GM18907 (cell line): Measurements from ENCODE around the gene KLF2.

Experiments used
- ATAC-seq: cut with Tn5 transposase; IDR thresholded peaks from one replicate; pipeline ENCODE4 v1.9.1; 2021; ENCODE audit warnings: mild to moderate bottlenecking, moderate library complexity; ENCODE audit not compliant: unreplicated experiment

Gene KLF2

DNA sequence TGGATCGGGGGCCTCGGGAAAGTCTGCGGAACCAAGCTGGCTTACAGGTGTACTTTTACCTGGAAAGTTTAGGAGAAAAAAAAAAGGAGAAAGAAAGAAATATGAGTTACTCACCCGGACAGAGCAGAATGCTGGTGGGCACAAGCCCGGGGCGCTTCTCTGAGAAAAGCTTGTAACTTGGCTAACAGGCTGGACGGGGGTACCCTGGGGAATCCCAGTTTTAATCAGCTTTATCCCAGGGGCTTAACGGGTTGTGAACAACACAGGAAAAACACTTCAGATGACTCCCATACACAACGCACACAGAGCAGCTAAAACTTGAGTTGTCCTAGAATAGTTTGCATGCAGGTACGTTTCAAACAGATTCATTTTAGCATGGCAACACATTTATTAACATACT is 37.3 kb downstream of the KLF2 start:
- no peak for ATAC-seq

GRCh38 chr19:16363133-16363851 is 38.7 kb downstream of the KLF2 start:
- ATAC-seq, result no peak

GRCh38 chr19:16363852-16364230 is 39.2 kb downstream of the KLF2 start:
- no peak for ATAC-seq

DNA sequence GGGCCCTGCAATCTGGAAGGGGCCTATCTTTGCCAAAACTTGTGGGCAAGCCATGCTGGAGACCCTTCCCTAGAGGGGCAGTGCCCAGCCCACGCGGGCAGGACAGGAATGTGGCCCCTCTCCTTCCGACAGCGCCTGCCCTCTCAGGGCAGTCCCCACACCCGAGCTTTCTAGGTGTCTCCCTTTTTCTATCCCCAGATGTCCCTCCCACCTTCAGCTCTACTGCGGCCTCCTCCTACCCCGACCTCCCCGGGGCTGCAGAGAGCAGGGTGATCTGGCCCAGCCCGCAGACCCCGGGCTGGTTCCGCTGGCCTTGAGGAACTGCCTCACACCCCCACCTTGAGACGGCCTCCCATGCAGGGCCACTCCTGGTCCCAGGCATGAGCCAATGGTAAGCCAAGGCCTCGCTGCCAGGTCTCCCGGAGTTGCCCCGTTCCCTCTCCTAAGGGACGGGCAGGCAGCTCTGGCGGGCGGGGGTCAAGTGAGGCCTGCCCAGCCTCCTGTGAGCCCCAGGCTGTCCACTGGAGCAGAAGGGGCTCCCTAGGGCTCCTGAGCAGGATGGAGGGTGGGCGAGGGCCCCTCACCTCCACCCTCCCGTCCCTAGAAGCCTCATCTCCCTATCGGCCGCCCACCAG is 39.7 kb downstream of the KLF2 start:
- ATAC-seq, result no peak

DNA sequence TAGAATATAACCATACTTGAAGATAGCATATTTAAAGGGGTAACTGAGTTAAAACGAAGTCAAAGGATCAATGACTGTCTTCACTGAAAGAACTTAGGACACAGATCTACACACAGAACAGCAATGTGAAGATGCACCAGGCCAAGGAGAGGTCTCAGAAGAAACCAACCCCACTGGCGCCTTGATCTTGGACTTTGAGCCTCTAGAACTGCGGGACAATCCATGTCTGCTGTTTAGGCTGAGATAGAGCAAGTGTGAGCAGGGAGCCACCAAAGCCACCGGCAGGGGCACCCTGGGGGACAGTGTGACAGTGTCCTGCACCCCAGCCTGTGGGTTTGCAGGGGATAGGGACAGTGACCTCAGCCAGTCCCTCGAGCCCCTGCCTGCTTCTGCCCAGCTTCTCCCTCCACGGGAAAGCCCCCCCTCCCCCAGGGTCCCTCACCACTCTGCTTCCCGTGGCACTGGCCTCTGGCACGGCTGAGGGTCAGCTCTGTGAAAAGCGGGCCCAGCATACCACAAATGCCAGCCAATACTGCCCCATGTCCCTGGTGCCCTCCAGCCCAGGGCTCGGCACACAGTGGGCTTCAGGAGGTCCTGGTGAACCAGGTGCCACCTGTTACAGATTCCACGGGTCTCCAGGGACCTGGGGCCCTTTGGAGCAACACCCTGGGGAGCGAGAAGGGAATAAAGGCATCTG is 40.8 kb downstream of the KLF2 start:
- no peak for ATAC-seq

DNA sequence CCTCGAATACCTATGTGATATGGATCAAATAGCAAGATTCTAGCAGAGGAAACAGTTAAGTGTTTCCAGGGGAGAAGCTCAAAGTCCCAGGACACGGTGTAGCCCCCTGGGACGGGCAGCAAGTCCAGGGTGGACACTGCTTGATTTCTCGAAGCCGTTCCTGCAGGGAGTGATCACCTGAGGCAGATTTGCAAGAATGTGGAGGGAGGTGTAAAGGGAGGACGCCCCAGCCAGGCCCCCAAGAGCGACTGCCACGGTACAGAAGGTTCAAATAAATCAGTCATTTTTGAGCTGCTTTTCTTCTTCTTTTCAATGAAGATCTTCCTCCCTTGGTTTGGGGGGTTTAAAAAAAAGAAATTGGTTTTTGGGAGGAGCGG is 41.4 kb downstream of the KLF2 start:
- no peak for ATAC-seq

DNA sequence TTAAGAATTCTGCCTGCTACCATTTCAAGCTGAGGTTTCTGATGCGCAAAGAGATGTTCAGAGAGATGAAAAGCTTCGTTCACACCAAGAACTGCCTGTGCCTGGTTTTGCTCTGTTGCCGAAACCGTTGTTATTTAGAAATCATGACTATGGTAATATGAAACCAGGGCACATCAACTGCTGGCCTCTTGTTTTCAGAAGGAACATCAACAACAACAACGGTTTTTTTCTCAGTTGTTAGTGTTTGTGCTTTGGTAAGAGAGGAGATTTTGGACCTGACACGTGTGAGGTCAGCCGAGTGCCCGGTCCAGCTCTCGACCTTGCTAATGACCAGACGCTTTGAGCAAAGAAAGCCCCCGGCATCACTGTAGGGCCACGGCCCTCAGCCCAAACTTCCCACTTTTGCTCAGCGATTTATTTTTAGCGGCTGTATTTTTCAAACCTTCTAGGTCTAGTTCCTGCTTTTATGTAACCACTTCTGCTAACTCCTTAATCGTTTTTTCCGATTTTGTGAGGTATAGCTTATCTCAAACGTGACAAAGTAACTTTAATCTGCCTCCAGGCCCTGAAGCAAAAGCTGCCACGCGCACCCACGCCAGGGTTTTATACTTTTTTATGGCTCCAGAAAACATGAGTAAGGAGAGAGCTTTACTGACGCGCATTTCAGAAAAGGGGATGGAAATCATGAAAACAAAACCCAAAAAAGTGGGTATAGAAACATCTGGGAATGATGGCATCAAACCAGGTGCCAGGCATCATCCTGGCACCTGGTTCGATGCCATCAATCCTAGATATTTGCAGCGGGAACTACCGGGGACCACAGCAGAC is 42.0 kb downstream of the KLF2 start:
- ATAC-seq, result no peak

GRCh38 chr19:16367261-16367683 is 42.6 kb downstream of the KLF2 start:
- peak; percentile 37 for ATAC-seq

- no peak for ATAC-seq
Measured at GRCh38 chr19:16368385-16369305, 44.0 kb downstream of the KLF2 start.

GRCh38 chr19:16369306-16369663 is 44.7 kb downstream of the KLF2 start:
- no peak for ATAC-seq

DNA sequence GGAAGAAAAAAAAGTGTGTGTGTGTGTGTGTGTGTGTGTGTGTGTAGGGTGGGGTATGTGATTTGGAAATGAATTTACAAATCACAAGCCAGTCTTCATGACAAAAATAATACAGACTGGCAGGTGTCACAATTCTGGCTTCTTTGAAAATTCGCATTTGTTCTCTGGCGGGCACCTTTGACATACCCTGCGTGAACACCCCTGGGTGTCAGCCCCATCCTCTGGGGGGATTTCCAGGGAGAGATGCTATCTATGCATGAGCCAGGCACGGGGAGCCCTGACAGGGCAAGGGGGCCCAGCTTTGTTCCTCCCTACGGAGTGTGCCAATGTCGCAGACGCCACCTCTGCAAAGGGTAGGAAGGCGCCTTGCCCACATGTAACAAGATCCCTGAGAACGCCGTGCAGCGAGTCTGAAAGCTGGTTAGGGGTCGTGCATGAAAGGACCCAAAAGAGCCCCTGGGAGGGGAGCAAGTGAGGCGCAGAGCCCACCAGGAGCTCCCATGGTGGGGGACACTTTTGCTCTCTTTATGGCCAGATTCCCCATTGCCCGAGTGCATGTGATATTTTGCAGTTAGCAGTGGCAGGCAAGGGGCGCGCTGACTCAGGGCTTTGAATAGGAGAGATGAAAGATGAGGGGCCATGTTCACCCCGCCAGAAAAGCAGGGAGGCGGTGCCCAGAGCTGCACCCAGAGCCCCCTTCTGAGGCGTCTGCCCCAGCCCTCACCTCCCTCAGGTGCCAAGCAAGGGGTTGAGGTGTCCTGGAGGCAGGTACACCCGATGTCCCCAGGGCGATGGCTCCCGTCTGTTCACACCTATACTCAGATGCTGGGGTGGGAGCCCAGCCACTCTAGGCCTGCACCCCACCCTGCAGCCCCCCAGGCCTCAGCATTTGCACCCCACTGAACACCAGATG is 45.3 kb downstream of the KLF2 start:
- no peak for ATAC-seq

DNA sequence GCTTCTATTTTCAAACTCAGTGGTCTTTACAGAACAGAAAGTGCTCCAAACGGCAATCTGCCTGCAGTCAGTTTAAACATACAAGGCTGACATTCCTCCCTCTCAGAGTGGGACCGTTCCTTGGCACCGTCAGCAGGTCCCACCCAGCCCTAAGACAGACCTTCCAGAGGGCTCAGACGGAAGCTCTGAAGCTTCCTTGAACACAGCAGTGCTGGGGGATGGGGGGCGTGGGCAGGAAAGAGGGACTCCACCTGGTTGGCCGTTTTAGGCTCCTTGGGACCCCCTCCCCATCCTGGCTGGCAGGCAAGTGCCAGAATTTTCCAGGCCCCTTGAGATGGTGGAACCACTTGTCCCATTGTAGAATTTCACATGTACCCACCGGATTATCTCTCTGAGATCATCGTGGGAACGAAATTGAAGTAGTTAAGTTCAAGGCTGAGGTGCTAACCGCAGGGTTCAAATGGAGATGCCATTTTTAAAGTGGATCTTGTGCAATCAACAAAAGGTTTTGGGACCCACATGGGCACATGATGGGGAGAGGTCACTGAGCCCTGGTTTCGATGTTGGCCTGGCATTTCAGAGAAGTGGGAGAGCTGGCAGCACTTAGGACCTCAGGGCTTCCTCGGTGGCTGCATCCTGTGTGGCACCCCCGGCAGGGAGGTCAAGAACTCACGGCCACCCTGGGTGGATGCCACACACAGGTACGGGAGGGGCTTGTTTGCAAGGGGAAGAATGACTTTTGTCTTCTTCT is 46.2 kb downstream of the KLF2 start:
- ATAC-seq, result peak; percentile 2

- peak; percentile 67 for ATAC-seq
Measured at GRCh38 chr19:16371540-16371986, 46.9 kb downstream of the KLF2 start.

DNA sequence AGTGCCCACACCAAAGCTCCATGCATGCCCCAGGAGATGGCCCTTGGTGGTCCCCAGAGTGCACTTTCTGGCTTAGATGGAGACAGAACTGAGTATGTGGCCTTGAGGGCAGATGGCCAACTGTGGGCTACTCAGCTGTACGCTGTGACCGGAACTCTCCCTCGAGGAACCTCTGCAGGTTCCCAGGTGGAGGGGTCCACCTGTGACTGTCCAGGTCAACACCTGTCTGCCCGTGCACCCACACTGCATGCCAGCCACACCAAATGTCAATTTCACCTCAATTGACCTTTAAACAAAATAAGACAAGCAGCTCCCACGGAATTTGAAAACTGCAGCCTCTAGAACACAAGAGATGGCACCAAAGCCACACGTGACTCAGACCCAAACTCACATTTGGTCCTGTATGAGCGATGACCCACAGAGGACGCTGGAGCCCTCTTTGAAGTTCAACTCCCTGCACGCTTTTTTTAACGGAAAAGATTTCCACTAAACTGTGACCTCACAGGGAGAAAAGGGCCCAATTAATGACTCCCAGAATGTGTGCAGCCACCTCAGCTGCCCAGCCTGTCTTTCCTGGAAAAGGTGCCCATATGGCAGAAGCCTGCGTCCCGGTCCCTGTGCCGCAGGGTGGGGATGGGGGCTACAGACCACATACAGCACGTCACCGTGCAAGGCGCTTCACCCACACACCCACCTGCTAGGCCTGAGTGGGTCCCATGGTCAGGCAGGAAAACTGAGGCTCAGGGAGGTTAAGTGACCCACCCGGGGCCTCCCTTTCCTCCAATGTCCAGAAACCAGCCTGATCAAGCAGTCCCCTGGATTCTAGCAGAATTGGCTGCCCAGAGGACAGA is 47.7 kb downstream of the KLF2 start:
- ATAC-seq, result peak; percentile 20

GRCh38 chr19:16373079-16373478 is 48.5 kb downstream of the KLF2 start:
- no peak for ATAC-seq

GRCh38 chr19:16373532-16373931 is 48.9 kb downstream of the KLF2 start:
- ATAC-seq, result no peak

DNA sequence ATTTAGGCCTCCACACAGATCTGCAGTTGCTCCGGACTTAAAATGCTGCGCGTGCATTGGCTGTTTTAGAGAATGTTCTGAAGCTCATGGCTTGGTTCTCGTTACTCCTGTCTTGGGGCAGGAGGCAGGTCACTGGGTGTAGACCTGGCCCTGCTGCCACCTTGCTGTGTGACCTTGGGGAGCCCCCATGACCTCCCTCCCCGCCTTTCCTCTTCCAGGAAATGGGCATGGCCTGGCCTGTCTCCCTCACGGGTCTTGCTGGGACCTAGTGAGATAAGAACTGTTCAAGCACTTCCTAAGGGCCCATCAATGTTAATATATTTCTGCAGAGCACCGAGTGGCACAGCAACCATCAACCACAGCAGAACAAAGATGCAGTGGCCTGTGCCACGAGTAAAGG is 49.4 kb downstream of the KLF2 start:
- no peak for ATAC-seq

DNA sequence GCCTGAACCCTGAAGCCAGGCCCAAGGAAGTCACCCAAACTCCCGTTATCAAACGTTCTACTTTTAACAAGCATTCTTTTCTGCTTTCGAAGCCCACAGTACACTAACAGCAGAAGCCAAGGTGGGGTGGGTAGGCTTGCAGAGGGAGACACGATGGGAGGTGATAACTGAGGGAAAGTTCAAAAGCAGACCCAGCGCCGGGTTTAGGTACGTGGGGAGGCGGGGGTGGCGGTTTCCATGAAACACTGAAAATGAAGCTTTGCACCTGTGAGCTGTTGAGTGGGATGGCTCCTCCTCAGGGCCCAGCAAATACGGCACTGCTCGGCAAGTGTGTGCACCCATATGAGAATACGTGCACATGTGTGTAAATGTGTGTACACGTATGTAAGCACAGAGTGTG is 49.8 kb downstream of the KLF2 start:
- ATAC-seq, result no peak
